Ascending aorta (tissue), 2 donors: Measurements from ENCODE around the gene MINDY1. TPM values are rescaled to one million over a fixed set of nuclear protein-coding genes. Genes with fewer than 3 reads are reported as not detected.

Source experiments
- DNase-seq, 2 donors: peaks; one replicate each; pipeline ENCODE4 v3.0.0-alpha.2; 2019; ENCODE audit warnings: low spot score in 2 of 2
- H3K27ac ChIP-seq, 2 donors: fragments of 200-600 bp; sonication (generic); one replicate each; pipeline ENCODE4 v1.5.1; 2016 to 2017; ENCODE audit warnings: mild to moderate bottlenecking in 1 of 2
- H3K27me3 ChIP-seq: fragments of 200-600 bp; sonication (generic); one replicate; pipeline ENCODE4 v1.5.1; 2017
- H3K36me3 ChIP-seq, 2 donors: fragments of 200-600 bp; sonication (generic); one replicate each; pipeline ENCODE4 v1.5.1; 2016
- H3K4me1 ChIP-seq, 2 donors: fragments of 200-600 bp; sonication (generic); one replicate each; pipeline ENCODE4 v1.5.1; 2016 to 2017; ENCODE audit warnings: mild to moderate bottlenecking in 1 of 2
- H3K4me3 ChIP-seq, 2 donors: fragments of 200-600 bp; sonication (generic); one replicate each; pipeline ENCODE4 v1.5.1; 2016 to 2017; ENCODE audit warnings: mild to moderate bottlenecking in 1 of 2
- H3K9me3 ChIP-seq, 2 donors: fragments of 200-600 bp; sonication (generic); one replicate each; pipeline ENCODE4 v1.5.1; 2016
- intact Hi-C: fragments of 100-400 bp; cut with DNase I; formaldehyde crosslinking; loops from one replicate; pipeline ENCODE4 v1.15.1; 2023
- total RNA-seq: library from RNA; depleted of rRNA; stranded (reverse); fragments of >200 nt; gene quantifications from one replicate; pipeline ENCODE4 v1.1.0, GENCODE V29; 2016
- TF ChIP-seq, protein P1 (sequence below), 3 experiments: fragments of 200-600 bp in 2 of 3; fragments of 450-650 bp in 1 of 3; sonication (generic) in 2 of 3; IDR thresholded peaks; one replicate each; pipeline ENCODE4 v1.5.1; 2016 to 2019; ENCODE audit warnings: antibody characterized with exemption in 3 of 3, mild to moderate bottlenecking in 1 of 3, moderate library complexity in 1 of 3

Gene MINDY1
- total RNA-seq, 1 donor from 2014 or later: 9.7 TPM

GRCh38 chr1:151005729-151006319 lies 878 bp downstream of the MINDY1 start:
- no peaks in the 10 kb centered on the region for H3K9me3 ChIP-seq
- peak overlapping the region; percentile 64 to 70 for H3K4me3 ChIP-seq
- TF ChIP-seq, protein P1, sequence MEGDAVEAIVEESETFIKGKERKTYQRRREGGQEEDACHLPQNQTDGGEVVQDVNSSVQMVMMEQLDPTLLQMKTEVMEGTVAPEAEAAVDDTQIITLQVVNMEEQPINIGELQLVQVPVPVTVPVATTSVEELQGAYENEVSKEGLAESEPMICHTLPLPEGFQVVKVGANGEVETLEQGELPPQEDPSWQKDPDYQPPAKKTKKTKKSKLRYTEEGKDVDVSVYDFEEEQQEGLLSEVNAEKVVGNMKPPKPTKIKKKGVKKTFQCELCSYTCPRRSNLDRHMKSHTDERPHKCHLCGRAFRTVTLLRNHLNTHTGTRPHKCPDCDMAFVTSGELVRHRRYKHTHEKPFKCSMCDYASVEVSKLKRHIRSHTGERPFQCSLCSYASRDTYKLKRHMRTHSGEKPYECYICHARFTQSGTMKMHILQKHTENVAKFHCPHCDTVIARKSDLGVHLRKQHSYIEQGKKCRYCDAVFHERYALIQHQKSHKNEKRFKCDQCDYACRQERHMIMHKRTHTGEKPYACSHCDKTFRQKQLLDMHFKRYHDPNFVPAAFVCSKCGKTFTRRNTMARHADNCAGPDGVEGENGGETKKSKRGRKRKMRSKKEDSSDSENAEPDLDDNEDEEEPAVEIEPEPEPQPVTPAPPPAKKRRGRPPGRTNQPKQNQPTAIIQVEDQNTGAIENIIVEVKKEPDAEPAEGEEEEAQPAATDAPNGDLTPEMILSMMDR (IDR thresholded peaks at IDR 0.05): no peak
- H3K27ac ChIP-seq: peak overlapping the region; percentile 85 to 87
- H3K36me3 ChIP-seq: peaks cover 3 to 7% of the 10 kb centered on the region in 2 donors
- no peak for DNase-seq
- intact Hi-C loops: loop anchor here (10.0 kb wide), 1 partner anchor 311 kb away; the partner anchor contains the start of gene GOLPH3L
- peaks cover 11 to 46% of the 10 kb centered on the region in 2 donors for H3K4me1 ChIP-seq
- no peaks in the 10 kb centered on the region for H3K27me3 ChIP-seq

- Histone ChIP-seq H3K27me3 (no peaks in the 10 kb centered on the region), H3K36me3 (peaks cover 21 to 23% of the 10 kb centered on the region in 2 donors), H3K9me3 (no peaks in the 10 kb centered on the region), H3K4me3 (peak overlapping the region in 1 of 2 donors; percentile 70), H3K4me1 (peaks cover 11 to 40% of the 10 kb centered on the region in 2 donors), H3K27ac (no peak overlapping the region)
- TF ChIP-seq, protein P1 (IDR thresholded peaks at IDR 0.05): no peak
- intact Hi-C loops: loop anchor here (10.0 kb wide), 1 partner anchor 308 kb away; the partner anchor contains the start of gene GOLPH3L
- no peak for DNase-seq
These were observed 3.5 kb downstream of the MINDY1 start for GRCh38 chr1:151003180-151003579.

- no peak overlapping the region for H3K27ac ChIP-seq
- no peak for DNase-seq
- no peaks in the 10 kb centered on the region for H3K9me3 ChIP-seq
- TF ChIP-seq, protein P1 (IDR thresholded peaks at IDR 0.05): no peak
- H3K4me3 ChIP-seq: no peak overlapping the region
- peaks cover 9 to 37% of the 10 kb centered on the region in 2 donors for H3K4me1 ChIP-seq
- intact Hi-C loops: loop anchor here (10.0 kb wide), 1 partner anchor 308 kb away; the partner anchor contains the start of gene GOLPH3L
- no peaks in the 10 kb centered on the region for H3K27me3 ChIP-seq
- peaks cover 26 to 29% of the 10 kb centered on the region in 2 donors for H3K36me3 ChIP-seq
These were observed 4.1 kb downstream of the MINDY1 start for GRCh38 chr1:151002611-151003010.

GRCh38 chr1:151002051-151002450 lies 4.7 kb downstream of the MINDY1 start:
- no peak overlapping the region for H3K4me3 ChIP-seq
- TF ChIP-seq, protein P1 (IDR thresholded peaks at IDR 0.05): no peak
- H3K9me3 ChIP-seq: no peaks in the 10 kb centered on the region
- no peak overlapping the region for H3K27ac ChIP-seq
- peaks cover 32 to 34% of the 10 kb centered on the region in 2 donors for H3K36me3 ChIP-seq
- DNase-seq: no peak
- intact Hi-C loops: loop anchor here (10.0 kb wide), 1 partner anchor 307 kb away; the partner anchor contains the start of gene GOLPH3L
- H3K27me3 ChIP-seq: no peaks in the 10 kb centered on the region
- H3K4me1 ChIP-seq: peaks cover 8 to 31% of the 10 kb centered on the region in 2 donors

GRCh38 chr1:151001602-151002001 lies 5.1 kb downstream of the MINDY1 start:
- no peak overlapping the region for H3K4me3 ChIP-seq
- H3K36me3 ChIP-seq: peaks cover 35 to 39% of the 10 kb centered on the region in 2 donors
- TF ChIP-seq, protein P1 (IDR thresholded peaks at IDR 0.05): no peak
- peaks cover 8 to 29% of the 10 kb centered on the region in 2 donors for H3K4me1 ChIP-seq
- H3K27me3 ChIP-seq: no peaks in the 10 kb centered on the region
- no peak overlapping the region for H3K27ac ChIP-seq
- no peaks in the 10 kb centered on the region for H3K9me3 ChIP-seq
- intact Hi-C loops: loop anchor here (10.0 kb wide), 1 partner anchor 307 kb away; the partner anchor contains the start of gene GOLPH3L
- no peak for DNase-seq
